ENCODE results near the gene GPR108.
"Not testable (repeated sequence)": the region's sequence is repeated elsewhere in the genome, so short reads cannot be mapped to it uniquely, and the experiment has no call there.

GPR108 gene

GRCh38 chr19:6718741-6719539, 18.4 kb downstream of the GPR108 start:
- DNase-seq = peak; percentile 58

GRCh38 chr19:6718111-6718740, 19.2 kb downstream of the GPR108 start:
- no peak for DNase-seq

GRCh38 chr19:6717441-6717971, 19.9 kb downstream of the GPR108 start:
- DNase-seq = no peak

GRCh38 chr19:6717036-6717435, 20.3 kb downstream of the GPR108 start:
- DNase-seq = no peak

GRCh38 chr19:6716610-6716970, 20.8 kb downstream of the GPR108 start:
- DNase-seq = no peak

GRCh38 chr19:6714749-6715555, 22.4 kb downstream of the GPR108 start:
- no peak for DNase-seq

GRCh38 chr19:6713773-6714692, 23.3 kb downstream of the GPR108 start:
- DNase-seq = no peak

- no peak for DNase-seq
These were observed 24.4 kb downstream of the GPR108 start for GRCh38 chr19:6712692-6713670.

GRCh38 chr19:6712231-6712630, 25.1 kb downstream of the GPR108 start:
- no peak for DNase-seq

GRCh38 chr19:6711605-6712004, 25.8 kb downstream of the GPR108 start:
- DNase-seq = no peak

- DNase-seq = no peak
These were observed 26.4 kb downstream of the GPR108 start for GRCh38 chr19:6711078-6711361.

GRCh38 chr19:6710273-6711077, 26.9 kb downstream of the GPR108 start:
- DNase-seq = no peak

GRCh38 chr19:6709549-6709948, 27.8 kb downstream of the GPR108 start:
- no peak for DNase-seq

GRCh38 chr19:6708913-6709312, 28.5 kb downstream of the GPR108 start:
- not testable (repeated sequence) for DNase-seq

- no peak for DNase-seq
These were observed 29.0 kb downstream of the GPR108 start for GRCh38 chr19:6708346-6708745.

- DNase-seq = no peak
These were observed 29.7 kb downstream of the GPR108 start for GRCh38 chr19:6707658-6708018.

GRCh38 chr19:6707011-6707657, 30.2 kb downstream of the GPR108 start:
- DNase-seq = no peak

- DNase-seq = no peak
These were observed 30.8 kb downstream of the GPR108 start for GRCh38 chr19:6706633-6706958.

- DNase-seq = no peak
These were observed 31.3 kb downstream of the GPR108 start for GRCh38 chr19:6705931-6706632.

All from activated CD4-positive, alpha-beta T cell treated with anti-CD3 and anti-CD28 coated beads for 48 hours (primary cell).